ENCODE data around the gene GATA5.

Gene GATA5

GRCh38 chr20:62473717-62474603 lies 1.8 kb downstream of the GATA5 start:
- DNase-seq (ENCODE audit: low read depth in 1 of 2, low spot score in 1 of 2): no peak

- DNase-seq (ENCODE audit: low read depth in 1 of 2, low spot score in 1 of 2): no peak
These were observed 2.7 kb downstream of the GATA5 start for GRCh38 chr20:62472941-62473585.

- no peak for DNase-seq (ENCODE audit: low read depth in 1 of 2, low spot score in 1 of 2)
These were observed 3.5 kb downstream of the GATA5 start for GRCh38 chr20:62472138-62472940.

GRCh38 chr20:62470459-62470858 lies 5.3 kb downstream of the GATA5 start:
- no peak for DNase-seq (ENCODE audit: low read depth in 1 of 2, low spot score in 1 of 2)

- DNase-seq (ENCODE audit: low read depth in 1 of 2, low spot score in 1 of 2): no peak
These were observed 5.8 kb downstream of the GATA5 start for GRCh38 chr20:62470001-62470400.

GRCh38 chr20:62469352-62469751 lies 6.4 kb downstream of the GATA5 start:
- DNase-seq (ENCODE audit: low read depth in 1 of 2, low spot score in 1 of 2): no peak

GRCh38 chr20:62466806-62467537 lies 8.8 kb downstream of the GATA5 start:
- DNase-seq (ENCODE audit: low read depth in 1 of 2, low spot score in 1 of 2): no peak

GRCh38 chr20:62466072-62466760 lies 9.6 kb downstream of the GATA5 start:
- DNase-seq (ENCODE audit: low read depth in 1 of 2, low spot score in 1 of 2): no peak

GRCh38 chr20:62464990-62465389 lies 10.8 kb downstream of the GATA5 start:
- DNase-seq (ENCODE audit: low read depth in 1 of 2, low spot score in 1 of 2): no peak

GRCh38 chr20:62464425-62464770 lies 11.4 kb downstream of the GATA5 start:
- no peak for DNase-seq (ENCODE audit: low read depth in 1 of 2, low spot score in 1 of 2)

- no peak for DNase-seq (ENCODE audit: low read depth in 1 of 2, low spot score in 1 of 2)
These were observed 12.0 kb downstream of the GATA5 start for GRCh38 chr20:62463651-62464424.

- no peak for DNase-seq (ENCODE audit: low read depth in 1 of 2, low spot score in 1 of 2)
These were observed 12.7 kb downstream of the GATA5 start for GRCh38 chr20:62462976-62463592.

- no peak for DNase-seq (ENCODE audit: low read depth in 1 of 2, low spot score in 1 of 2)
These were observed 14.0 kb downstream of the GATA5 start for GRCh38 chr20:62461834-62462233.

- DNase-seq (ENCODE audit: low read depth in 1 of 2, low spot score in 1 of 2): no peak
These were observed 14.6 kb downstream of the GATA5 start for GRCh38 chr20:62461157-62461556.

- DNase-seq (ENCODE audit: low read depth in 1 of 2, low spot score in 1 of 2): no peak
These were observed 15.1 kb downstream of the GATA5 start for GRCh38 chr20:62460678-62461077.

- no peak for DNase-seq (ENCODE audit: low read depth in 1 of 2, low spot score in 1 of 2)
These were observed 16.3 kb downstream of the GATA5 start for GRCh38 chr20:62459488-62459887.

GRCh38 chr20:62458275-62459251 lies 17.2 kb downstream of the GATA5 start:
- no peak for DNase-seq (ENCODE audit: low read depth in 1 of 2, low spot score in 1 of 2)

- no peak for DNase-seq (ENCODE audit: low read depth in 1 of 2, low spot score in 1 of 2)
These were observed 18.0 kb downstream of the GATA5 start for GRCh38 chr20:62457831-62458230.

Measured in activated CD4-positive, alpha-beta T cell treated with anti-CD3 and anti-CD28 coated beads, Interleukin-2, amount 50 U/mL, for 24 hours (primary cell).